Breast epithelium (tissue), 3 donors: ENCODE data around the gene BDKRB2.

Experiments used
- POLR2A ChIP-seq: fragments of 450-650 bp; IDR thresholded peaks from one replicate; pipeline ENCODE4 v1.6.1; 2016; ENCODE audit warnings: antibody characterized with exemption, mild to moderate bottlenecking, moderate library complexity
- TF ChIP-seq, protein P1 (sequence below), 3 donors: fragments of 450-650 bp; IDR thresholded peaks; one replicate each; pipeline ENCODE4 v1.5.1; 2016 to 2017; ENCODE audit warnings: antibody characterized with exemption in 3 of 3, mild to moderate bottlenecking in 3 of 3, moderate library complexity in 3 of 3

GRCh38 chr14:96245710-96246538 lies 41.3 kb downstream of the BDKRB2 start:
- TF ChIP-seq, protein P1, sequence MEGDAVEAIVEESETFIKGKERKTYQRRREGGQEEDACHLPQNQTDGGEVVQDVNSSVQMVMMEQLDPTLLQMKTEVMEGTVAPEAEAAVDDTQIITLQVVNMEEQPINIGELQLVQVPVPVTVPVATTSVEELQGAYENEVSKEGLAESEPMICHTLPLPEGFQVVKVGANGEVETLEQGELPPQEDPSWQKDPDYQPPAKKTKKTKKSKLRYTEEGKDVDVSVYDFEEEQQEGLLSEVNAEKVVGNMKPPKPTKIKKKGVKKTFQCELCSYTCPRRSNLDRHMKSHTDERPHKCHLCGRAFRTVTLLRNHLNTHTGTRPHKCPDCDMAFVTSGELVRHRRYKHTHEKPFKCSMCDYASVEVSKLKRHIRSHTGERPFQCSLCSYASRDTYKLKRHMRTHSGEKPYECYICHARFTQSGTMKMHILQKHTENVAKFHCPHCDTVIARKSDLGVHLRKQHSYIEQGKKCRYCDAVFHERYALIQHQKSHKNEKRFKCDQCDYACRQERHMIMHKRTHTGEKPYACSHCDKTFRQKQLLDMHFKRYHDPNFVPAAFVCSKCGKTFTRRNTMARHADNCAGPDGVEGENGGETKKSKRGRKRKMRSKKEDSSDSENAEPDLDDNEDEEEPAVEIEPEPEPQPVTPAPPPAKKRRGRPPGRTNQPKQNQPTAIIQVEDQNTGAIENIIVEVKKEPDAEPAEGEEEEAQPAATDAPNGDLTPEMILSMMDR (IDR thresholded peaks at IDR 0.05): no peak
- TF ChIP-seq POLR2A: no peak
